Kidney tubule cell (primary cell): ENCODE data around the gene COL5A3.
"Not testable (repeated sequence)": the region's sequence is repeated elsewhere in the genome, so short reads cannot be mapped to it uniquely, and the experiment has no call there.

Source experiments
- DNase-seq: peaks from one replicate; pipeline ENCODE4 v3.0.0-alpha.2; 2018; ENCODE audit warnings: low spot score

Gene COL5A3

GRCh38 chr19:10010247-10010691 lies at the start of gene COL5A3:
Gene COL5A3 (minus strand): TSS chr19:10010504. CDS start chr19:10010385, 119 bp downstream.
- no peak for DNase-seq

GRCh38 chr19:10052602-10053360 lies 42.5 kb upstream of the COL5A3 start:
- no peak for DNase-seq

- no peak for DNase-seq
These were observed 39.3 kb upstream of the COL5A3 start for GRCh38 chr19:10049626-10050025.

- no peak for DNase-seq
These were observed 35.1 kb upstream of the COL5A3 start for GRCh38 chr19:10045371-10045770.

- no peak for DNase-seq
These were observed 34.1 kb upstream of the COL5A3 start for GRCh38 chr19:10044390-10044789.

GRCh38 chr19:10043286-10043927 lies 33.1 kb upstream of the COL5A3 start:
- DNase-seq: peak; percentile 43

GRCh38 chr19:10037809-10038208 lies 27.5 kb upstream of the COL5A3 start:
- peak; percentile 26 for DNase-seq

- no peak for DNase-seq
These were observed 27.1 kb upstream of the COL5A3 start for GRCh38 chr19:10037367-10037766.

- DNase-seq: no peak
These were observed 26.3 kb upstream of the COL5A3 start for GRCh38 chr19:10036601-10037071.

- no peak for DNase-seq
These were observed 23.3 kb upstream of the COL5A3 start for GRCh38 chr19:10033614-10034013.

- DNase-seq: peak; percentile 93
These were observed 17.1 kb upstream of the COL5A3 start for GRCh38 chr19:10027158-10027997.

GRCh38 chr19:10026744-10027143 lies 16.4 kb upstream of the COL5A3 start:
- DNase-seq: no peak

GRCh38 chr19:10023096-10023495 lies 12.8 kb upstream of the COL5A3 start:
- DNase-seq: not testable (repeated sequence)

GRCh38 chr19:10021863-10022262 lies 11.6 kb upstream of the COL5A3 start:
- DNase-seq: no peak

- no peak for DNase-seq
These were observed 11.1 kb upstream of the COL5A3 start for GRCh38 chr19:10021446-10021845.

GRCh38 chr19:10020851-10021250 lies 10.5 kb upstream of the COL5A3 start:
- no peak for DNase-seq

GRCh38 chr19:10019246-10019645 lies 8.9 kb upstream of the COL5A3 start:
- no peak for DNase-seq

GRCh38 chr19:10018786-10019185 lies 8.5 kb upstream of the COL5A3 start:
- DNase-seq: no peak

GRCh38 chr19:10018263-10018662 lies 8.0 kb upstream of the COL5A3 start:
- no peak for DNase-seq

- DNase-seq: no peak
These were observed 3.7 kb upstream of the COL5A3 start for GRCh38 chr19:10013834-10014618.

- DNase-seq: no peak
These were observed 3.0 kb upstream of the COL5A3 start, which contains the start of gene RDH8 for GRCh38 chr19:10013316-10013715. Gene RDH8 (plus strand): TSS chr19:10013483. CDS start chr19:10013498, 15 bp downstream.

- no peak for DNase-seq
These were observed 1.7 kb upstream of the COL5A3 start for GRCh38 chr19:10011974-10012373.
